Erythroblast (primary cell): ENCODE measurements around the gene KITLG.

Source experiments
- GATA1 ChIP-seq: IDR thresholded peaks from 2 replicates; pipeline ENCODE4 v1.6.1; 2011; ENCODE audit warnings: low read depth, mild to moderate bottlenecking, control low read depth, low read length, moderate library complexity
- POLR2A ChIP-seq: IDR thresholded peaks from 2 replicates; pipeline ENCODE4 v1.6.1; 2011; ENCODE audit warnings: mild to moderate bottlenecking, low read length

DNA sequence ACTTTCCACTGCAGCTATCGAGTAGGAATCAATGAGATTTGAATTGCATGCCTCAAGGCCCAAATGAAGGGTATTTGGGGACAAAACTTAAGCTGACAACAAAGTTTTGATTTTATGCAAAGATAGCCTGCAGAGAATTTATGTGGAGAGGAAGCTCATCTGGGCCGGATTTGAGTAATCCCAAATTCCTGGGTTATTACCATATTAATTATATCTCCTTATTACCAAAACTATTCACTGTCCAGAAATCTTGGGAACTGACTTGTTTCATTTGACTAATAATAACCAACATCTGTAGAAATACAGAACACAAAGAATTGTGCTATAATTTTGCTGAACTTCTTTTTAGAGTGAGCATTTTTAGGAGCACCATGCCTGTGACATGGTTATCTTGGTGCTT, 70.4 kb downstream of the KITLG start:
- TF ChIP-seq POLR2A (no peak), GATA1 (no peak)
